HG03025 (cell line): Measurements from ENCODE around the gene MRPS7.
"Not testable (repeated sequence)": the region's sequence is repeated elsewhere in the genome, so short reads cannot be mapped to it uniquely, and the experiment has no call there.

Experiments
- ATAC-seq: cut with Tn5 transposase; IDR thresholded peaks from one replicate; pipeline ENCODE4 v1.9.1; 2021; ENCODE audit warnings: mild to moderate bottlenecking, moderate library complexity; ENCODE audit not compliant: unreplicated experiment, low FRiP score

The MRPS7 gene

DNA sequence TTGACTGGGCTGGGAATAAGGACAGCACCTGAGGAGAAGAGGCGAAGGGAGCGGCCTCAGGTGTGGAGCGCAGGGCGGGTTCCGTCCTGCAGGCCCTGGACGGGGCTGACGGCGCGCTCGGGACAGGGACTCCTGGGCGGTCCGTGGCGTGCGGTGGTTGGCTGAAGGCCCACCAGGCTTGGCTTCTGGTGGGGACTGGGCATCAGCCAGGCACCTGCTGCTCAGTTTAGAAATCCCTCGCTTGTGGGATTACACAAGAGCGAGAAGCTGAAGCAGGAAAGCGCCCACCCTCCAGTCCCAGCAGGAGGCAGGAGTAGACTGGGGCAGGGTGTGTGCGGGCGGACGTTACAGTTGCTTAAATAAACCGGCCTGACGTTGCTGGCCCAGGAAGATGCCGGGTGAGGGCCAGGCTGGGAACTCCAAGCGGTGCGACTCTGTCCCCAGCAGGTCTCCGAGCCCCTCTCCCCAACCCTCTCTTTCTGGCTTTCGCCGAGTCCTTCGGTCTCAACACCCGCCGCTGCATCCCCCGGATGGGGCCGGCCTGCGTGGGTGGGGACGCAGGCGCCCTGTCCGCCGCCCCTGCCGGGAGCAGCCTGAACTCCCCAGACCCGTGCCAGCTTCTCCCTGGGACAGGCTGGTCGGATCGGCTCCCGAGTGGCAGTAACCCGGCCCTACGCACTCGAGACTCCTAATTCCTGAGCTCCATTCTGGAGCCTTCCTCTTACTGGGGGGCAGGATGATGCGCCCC lies 8.7 kb downstream of the MRPS7 start:
- ATAC-seq = peak; percentile 40

- no peak for ATAC-seq
These were observed 9.2 kb downstream of the MRPS7 start, which contains the start of gene MIF4GD for GRCh38 chr17:75270966-75271232. Gene MIF4GD, minus strand, starts transcription at chr17:75271231. Its CDS starts 1,036 bp downstream, at chr17:75270195.

GRCh38 chr17:75271233-75271954 lies 9.7 kb downstream of the MRPS7 start:
- ATAC-seq = peak; percentile 47

- no peak for ATAC-seq
These were observed 10.5 kb downstream of the MRPS7 start for GRCh38 chr17:75271955-75272847.

DNA sequence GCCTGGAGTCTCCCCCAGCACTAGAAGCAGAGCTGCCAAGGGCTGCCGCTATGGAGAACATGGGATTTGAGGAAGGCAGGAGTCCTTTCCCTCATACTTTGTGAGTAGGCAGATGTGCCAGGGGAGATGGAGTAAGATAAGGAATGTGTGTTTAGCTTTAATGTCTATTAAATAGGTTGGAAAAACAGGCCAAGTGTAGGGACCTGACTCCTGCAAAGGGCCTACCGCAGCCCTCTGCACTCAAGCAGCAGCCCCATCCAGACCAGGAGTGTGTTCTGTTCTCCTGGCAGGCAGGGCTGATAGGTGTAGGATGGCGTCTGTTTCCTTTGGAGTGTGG lies 11.1 kb downstream of the MRPS7 start:
- no peak for ATAC-seq

GRCh38 chr17:75273977-75274708 lies 12.5 kb downstream of the MRPS7 start:
- no peak for ATAC-seq

DNA sequence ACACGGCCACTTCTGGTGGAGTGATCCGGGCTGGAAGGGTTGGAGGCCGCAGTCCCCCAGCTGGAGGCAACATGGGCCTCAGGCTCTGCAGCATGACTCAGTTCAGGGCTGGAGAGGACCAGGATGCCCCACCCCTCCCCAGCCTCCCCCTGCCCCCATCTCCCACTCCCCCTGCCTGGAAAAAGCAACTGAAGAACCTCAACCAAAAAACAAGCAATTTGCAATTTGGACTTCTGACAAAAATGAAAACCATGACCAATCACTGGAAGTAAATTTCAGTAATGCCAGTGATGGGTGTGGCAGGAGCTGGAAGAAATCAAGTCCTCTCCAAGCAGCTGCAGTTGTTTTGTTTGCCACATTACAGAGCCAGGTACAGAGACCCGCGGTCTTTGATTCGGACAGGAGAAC lies 16.0 kb downstream of the MRPS7 start:
- ATAC-seq = no peak

DNA sequence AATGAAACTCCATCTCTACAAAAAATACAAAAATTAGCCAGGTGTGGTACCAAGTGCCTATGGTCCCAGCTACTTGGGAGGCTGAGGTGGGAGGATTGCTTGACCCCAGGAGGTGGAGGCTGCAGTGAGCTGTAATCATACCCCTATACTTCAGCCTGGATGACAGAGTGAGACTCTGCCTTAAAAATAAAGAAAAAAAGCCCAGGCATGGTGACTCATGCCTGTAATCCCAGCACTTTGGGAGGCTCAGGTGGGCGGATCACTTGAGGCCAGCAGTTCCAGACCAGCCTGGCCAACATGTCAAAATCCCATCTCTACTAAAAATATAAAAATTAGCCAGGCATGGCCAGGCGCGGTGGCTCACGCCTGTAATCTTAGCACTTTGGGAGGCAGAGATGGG lies 18.5 kb downstream of the MRPS7 start:
- ATAC-seq = not testable (repeated sequence)

- ATAC-seq = no peak
These were observed 23.4 kb downstream of the MRPS7 start for GRCh38 chr17:75285123-75285522.

GRCh38 chr17:75287221-75287620 lies 25.5 kb downstream of the MRPS7 start:
- ATAC-seq = no peak

- no peak for ATAC-seq
These were observed 26.7 kb downstream of the MRPS7 start for GRCh38 chr17:75288359-75288758.

DNA sequence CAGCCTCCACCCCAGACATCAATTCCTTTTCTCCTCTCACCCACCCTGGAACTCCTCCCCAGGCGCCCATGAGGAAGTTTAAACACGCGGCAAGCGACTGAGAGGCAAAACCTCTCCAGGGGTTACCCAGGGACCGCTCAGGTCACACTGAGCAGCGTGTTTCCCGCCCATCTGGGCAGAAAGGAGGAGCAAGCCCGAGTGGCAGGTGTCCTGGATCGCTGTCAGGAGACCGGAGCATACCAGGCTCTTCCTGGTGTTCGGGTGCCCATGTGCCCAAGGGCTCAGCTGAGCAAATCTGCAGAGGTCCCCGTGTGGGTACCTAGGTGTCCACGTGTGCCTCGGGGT lies 27.1 kb downstream of the MRPS7 start:
- ATAC-seq = peak; percentile 23

DNA sequence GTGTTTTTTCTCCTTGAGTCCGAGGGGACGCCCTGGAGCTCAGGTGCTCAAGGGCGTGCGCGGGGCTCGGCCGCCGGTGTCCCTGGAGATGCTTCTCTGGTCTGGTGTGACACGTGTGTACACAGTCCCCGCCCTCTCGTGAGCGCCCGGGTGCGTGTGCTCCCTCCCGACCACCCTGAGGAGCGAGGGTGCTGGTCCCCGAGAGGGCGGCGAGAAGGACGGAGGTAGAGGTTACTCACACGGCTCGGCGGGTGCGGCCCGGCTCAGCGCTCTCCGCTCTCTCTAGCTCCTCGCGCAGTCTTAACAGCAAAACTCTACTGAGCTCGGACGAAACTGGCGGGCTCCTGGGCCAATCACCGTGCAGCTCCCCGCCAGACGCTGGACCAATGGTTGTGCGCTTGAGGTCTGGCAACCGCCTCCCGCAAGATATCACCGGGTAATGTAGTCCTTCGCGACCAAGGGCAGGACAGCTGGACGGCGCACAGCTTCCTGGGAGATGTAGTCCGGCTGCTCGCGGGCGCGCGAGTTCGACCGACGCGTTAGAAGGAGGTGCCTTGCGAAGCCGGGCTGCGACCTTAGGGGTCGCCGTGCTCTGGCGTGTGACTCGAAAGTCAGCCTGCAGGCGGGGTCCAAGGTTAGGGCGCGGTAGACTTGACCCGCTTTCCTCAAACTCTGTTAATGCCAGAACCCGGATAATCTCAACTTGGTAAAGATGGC lies 27.6 kb downstream of the MRPS7 start, which contains the start of gene SLC25A19:
SLC25A19 (minus strand) TSS at position 319 of the 717 bp plus-strand sequence. CDS start 2,669 bp downstream, outside the sequence.
- peak; percentile 86 for ATAC-seq

DNA sequence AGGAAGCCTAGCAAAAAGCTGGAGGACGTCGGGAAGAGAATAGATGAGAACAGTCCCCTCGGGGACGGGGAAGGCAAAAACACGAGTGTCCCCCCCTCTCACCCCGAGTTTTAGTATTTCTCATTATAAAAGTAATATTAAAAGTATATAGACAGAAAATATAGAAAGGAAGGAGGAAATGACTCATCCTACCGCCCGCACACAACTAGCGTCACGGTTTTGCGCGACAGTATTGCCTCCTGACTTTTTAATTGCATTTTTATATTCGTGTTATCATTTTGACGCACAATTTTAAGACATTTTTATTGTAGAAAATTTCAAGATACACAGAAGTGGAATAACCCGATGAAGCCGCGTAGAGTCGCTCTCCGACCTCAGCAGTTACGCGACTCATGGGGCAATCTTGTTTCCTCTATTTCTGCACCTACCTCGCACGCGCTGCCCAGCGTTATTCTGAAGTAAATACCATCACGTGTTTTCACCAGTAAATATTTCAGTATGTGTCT lies 28.2 kb downstream of the MRPS7 start:
- no peak for ATAC-seq

- not testable (repeated sequence) for ATAC-seq
These were observed 31.2 kb downstream of the MRPS7 start for GRCh38 chr17:75292810-75293448.

DNA sequence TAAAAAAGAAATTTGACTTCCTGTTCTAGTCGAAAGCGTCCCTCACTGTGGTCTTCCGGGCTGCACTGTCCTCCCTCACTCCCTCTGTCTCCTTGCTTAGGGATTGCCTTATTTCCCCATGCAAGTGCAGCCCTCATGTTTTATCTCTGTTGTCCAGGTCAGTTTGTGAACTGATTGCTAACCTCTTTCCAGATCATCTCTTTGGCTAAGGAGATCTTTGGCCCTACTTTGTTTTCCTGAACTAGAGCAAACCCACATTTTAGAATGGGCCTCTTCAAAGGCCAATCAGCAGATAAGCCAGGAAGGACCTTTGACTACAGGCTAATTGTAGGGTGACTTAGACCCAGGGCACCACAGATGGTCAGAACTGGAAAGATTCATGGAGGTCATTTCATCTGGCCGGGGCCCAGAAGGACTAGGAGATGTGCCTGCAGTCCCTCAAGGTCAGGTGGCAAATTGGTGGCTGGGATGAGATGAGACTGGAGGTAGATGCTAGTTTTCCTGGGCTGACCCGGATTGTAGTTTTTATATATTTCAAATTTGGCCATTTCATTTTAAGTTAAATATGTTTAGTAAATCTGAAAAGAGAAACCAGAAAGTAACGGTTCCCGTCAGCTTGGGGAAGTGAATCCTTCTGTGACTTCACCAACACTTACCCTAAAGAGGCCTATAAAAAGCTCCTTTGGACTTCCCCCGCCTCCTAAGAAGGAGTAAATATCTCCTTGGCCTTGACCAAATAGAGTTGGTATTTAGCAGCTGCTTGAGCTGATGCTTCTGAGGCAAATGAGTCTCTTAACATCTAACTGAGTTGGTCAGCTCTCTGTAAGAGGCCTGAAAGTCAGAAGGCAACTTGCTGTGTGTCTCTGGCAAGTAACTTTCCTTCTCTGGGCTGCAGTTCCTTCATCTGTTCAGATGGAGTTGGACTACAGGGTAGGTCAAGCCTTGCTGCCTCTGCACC lies 33.8 kb downstream of the MRPS7 start:
- peak; percentile 39 for ATAC-seq

DNA sequence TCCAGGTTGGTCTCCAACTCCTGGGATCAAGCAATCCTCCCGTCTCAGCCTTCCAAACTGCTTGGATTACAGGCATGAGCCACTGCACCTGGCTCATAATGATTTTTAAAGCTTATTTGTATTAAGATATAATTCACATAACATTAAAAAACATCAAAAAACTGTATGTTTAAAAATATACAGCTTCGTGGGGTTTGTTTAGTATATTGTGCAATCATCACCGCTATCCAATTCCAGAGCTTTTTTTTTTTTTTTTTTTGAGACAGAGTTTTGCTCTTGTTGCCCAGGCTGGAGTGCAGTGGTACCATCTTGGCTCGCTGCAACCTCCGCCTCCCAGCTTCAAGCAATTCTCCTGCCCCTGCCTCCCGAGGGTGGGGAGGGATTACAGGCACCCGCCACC lies 38.6 kb downstream of the MRPS7 start:
- ATAC-seq = no peak

GRCh38 chr17:75301049-75301448 lies 39.4 kb downstream of the MRPS7 start:
- no peak for ATAC-seq
